ENCODE results near the gene NUBP2.

NUBP2 gene

GRCh38 chr16:1778200-1779179 is 4.3 kb upstream of the NUBP2 start:
- H3K27ac ChIP-seq: peak overlapping the region; percentile 93
- TF ChIP-seq, protein P1, sequence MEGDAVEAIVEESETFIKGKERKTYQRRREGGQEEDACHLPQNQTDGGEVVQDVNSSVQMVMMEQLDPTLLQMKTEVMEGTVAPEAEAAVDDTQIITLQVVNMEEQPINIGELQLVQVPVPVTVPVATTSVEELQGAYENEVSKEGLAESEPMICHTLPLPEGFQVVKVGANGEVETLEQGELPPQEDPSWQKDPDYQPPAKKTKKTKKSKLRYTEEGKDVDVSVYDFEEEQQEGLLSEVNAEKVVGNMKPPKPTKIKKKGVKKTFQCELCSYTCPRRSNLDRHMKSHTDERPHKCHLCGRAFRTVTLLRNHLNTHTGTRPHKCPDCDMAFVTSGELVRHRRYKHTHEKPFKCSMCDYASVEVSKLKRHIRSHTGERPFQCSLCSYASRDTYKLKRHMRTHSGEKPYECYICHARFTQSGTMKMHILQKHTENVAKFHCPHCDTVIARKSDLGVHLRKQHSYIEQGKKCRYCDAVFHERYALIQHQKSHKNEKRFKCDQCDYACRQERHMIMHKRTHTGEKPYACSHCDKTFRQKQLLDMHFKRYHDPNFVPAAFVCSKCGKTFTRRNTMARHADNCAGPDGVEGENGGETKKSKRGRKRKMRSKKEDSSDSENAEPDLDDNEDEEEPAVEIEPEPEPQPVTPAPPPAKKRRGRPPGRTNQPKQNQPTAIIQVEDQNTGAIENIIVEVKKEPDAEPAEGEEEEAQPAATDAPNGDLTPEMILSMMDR (IDR thresholded peaks at IDR 0.05): no peak
- TF ChIP-seq ZFX (IDR thresholded peaks at IDR 0.05; ENCODE audit: borderline replicate concordance): no peak

DNA sequence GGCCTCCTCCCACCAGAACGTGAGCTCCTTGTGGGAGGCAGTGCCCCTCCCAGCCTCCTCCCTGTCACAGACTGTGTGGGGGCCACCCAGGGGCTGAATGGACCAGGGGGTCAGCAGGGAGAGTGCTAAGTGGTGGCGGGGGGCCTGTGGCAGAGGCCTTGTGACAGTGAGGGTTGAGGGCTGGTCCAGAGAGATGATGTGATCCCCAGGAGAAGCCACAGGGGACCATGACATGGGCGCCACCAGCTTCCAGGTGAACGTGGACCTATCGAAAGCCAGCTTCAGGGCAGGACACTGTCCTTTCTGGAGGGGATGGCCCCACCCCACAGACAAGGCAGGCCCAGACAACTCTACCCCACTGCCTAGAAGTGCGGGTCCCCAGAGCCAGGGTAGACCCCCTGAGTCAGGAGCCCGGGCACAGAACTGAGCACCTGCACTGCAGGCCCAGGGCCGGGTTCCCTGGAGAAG is 3.5 kb upstream of the NUBP2 start:
- peak overlapping the region; percentile 93 for H3K27ac ChIP-seq
- TF ChIP-seq ZFX (IDR thresholded peaks at IDR 0.05; ENCODE audit: borderline replicate concordance): no peak
- TF ChIP-seq, protein P1 (IDR thresholded peaks at IDR 0.05): no peak

- H3K27ac ChIP-seq: peak overlapping the region; percentile 93
- TF ChIP-seq, protein P1 (IDR thresholded peaks at IDR 0.05): no peak
- no peak for TF ChIP-seq ZFX (IDR thresholded peaks at IDR 0.05; ENCODE audit: borderline replicate concordance)
Measured at GRCh38 chr16:1779741-1780676, 2.8 kb upstream of the NUBP2 start.

- TF ChIP-seq, protein P1 (IDR thresholded peaks at IDR 0.05): no peak
- no peak for TF ChIP-seq ZFX (IDR thresholded peaks at IDR 0.05; ENCODE audit: borderline replicate concordance)
- peak overlapping the region; percentile 93 for H3K27ac ChIP-seq
Measured at GRCh38 chr16:1780677-1781072, 2.1 kb upstream of the NUBP2 start.

GRCh38 chr16:1781254-1781653 is 1.5 kb upstream of the NUBP2 start:
- TF ChIP-seq ZFX (IDR thresholded peaks at IDR 0.05; ENCODE audit: borderline replicate concordance): no peak
- TF ChIP-seq, protein P1 (IDR thresholded peaks at IDR 0.05): no peak
- H3K27ac ChIP-seq: peak overlapping the region; percentile 93

DNA sequence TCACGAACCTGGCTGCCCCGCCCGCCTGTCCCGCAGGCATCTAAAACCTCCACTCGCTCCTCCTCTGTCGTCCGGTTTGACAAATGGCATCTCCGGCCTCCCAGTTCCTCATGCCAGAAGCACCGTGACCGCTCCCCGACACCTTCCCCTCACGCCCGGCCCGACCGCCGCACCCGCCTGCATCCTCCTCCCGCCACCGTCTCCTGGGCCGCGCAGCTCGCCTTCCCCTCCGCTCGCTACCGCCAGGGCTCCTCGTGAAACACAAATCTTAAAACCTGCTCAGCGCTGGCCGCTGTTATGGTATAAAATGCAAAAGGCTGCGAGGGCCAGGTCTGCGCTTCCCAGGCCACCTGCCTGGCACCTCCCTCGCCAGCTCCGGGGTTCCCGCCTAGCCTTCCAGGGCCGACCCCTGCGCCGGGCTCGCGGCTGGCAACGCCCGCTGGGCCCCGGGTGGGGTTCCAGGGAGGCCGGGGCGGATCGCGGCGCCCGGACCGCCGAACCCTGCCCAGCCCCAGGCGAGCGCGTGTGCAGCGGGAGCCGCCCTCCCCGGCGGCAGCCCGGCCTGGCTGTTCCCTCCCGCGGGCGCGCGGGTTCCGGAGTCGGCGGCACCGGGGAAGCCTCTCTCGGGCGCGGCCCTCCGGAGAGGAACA is 877 bp upstream of the NUBP2 start:
- H3K27ac ChIP-seq: peak overlapping the region; percentile 93
- TF ChIP-seq, protein P1 (IDR thresholded peaks at IDR 0.05): no peak
- TF ChIP-seq ZFX (IDR thresholded peaks at IDR 0.05; ENCODE audit: borderline replicate concordance): no peak

Data from 22Rv1 (cell line).